OCI-LY3 (cell line): ENCODE data around the gene LENEP.
A peak's percentile ranks its signal among the peaks of the same experiment; 100 is the strongest.

Experiments used
- H2AFZ ChIP-seq: fragments of 200-600, 300-600 bp; shearing (Covaris generic); 2 replicates; pipeline ENCODE4 v1.6.0; 2014; ENCODE audit warnings: antibody characterized with exemption, low read depth, low read length
- H3K27ac ChIP-seq: fragments of 200-600, 300-600 bp; sonication (generic); 2 replicates; pipeline ENCODE4 v1.5.1; 2014; ENCODE audit warnings: mild to moderate bottlenecking, low read length, moderate library complexity, mixed read lengths
- H3K27me3 ChIP-seq: fragments of 200-600, 300-600 bp; sonication (generic); 2 replicates; pipeline ENCODE4 v1.6.1; 2014; ENCODE audit warnings: low read depth, low read length, mixed read lengths
- H3K36me3 ChIP-seq: fragments of 200-600, 300-600 bp; sonication (generic); replicated peaks from 2 replicates; pipeline ENCODE3; 2014; ENCODE audit warnings: low read depth, low read length, mixed read lengths
- H3K4me1 ChIP-seq: fragments of 300-600, 200-600 bp; sonication (generic); 2 replicates; pipeline ENCODE4 v1.6.1; 2014; ENCODE audit warnings: low read length, mixed read lengths
- H3K4me2 ChIP-seq: fragments of 200-600, 300-600 bp; sonication (generic); 2 replicates; pipeline ENCODE4 v1.6.1; 2014; ENCODE audit warnings: low read length, mixed read lengths
- H3K4me3 ChIP-seq: fragments of 300-600, 200-600 bp; sonication (generic); 2 replicates; pipeline ENCODE4 v1.5.1; 2014; ENCODE audit warnings: antibody characterized with exemption, mild to moderate bottlenecking, low read length, moderate library complexity
- H3K79me2 ChIP-seq: fragments of 300-600, 200-600 bp; shearing (Covaris generic); 2 replicates; pipeline ENCODE4 v1.6.1; 2014; ENCODE audit warnings: mild to moderate bottlenecking, low read length, mixed read lengths
- H3K9ac ChIP-seq: fragments of 300-600, 200-600 bp; shearing (Covaris generic); 2 replicates; pipeline ENCODE4 v1.6.0; 2014; ENCODE audit warnings: mild to moderate bottlenecking, low read length, moderate library complexity
- H3K9me3 ChIP-seq: fragments of 200-600, 300-600 bp; shearing (Covaris generic); 2 replicates; pipeline ENCODE4 v1.6.1; 2014; ENCODE audit warnings: low read length, mixed read lengths; ENCODE audit not compliant: insufficient read depth
- H4K20me1 ChIP-seq: fragments of 200-600, 300-600 bp; sonication (generic); 2 replicates; pipeline ENCODE4 v1.6.1; 2016; ENCODE audit warnings: low read length, mixed read lengths; ENCODE audit not compliant: insufficient read depth
- CTCF ChIP-seq: fragments of 200-600, 300-600 bp; sonication (generic); IDR thresholded peaks from 2 replicates; pipeline ENCODE4 v1.5.1; 2014; ENCODE audit warnings: antibody characterized with exemption, low read length, low read depth
- EZH2phosphoT487 ChIP-seq: fragments of 200-600 bp; shearing (Covaris generic); IDR thresholded peaks from 2 replicates; pipeline ENCODE4 v1.6.1; 2018; ENCODE audit warnings: antibody characterized with exemption, mixed run types, low read depth

The LENEP gene

GRCh38 chr1:154952664-154953063 lies 40.7 kb upstream of the LENEP start:
- H3K27me3 ChIP-seq, result no peaks in the 10 kb centered on the region
- H3K79me2 ChIP-seq, result no peaks in the 10 kb centered on the region
- no peak overlapping the region for H3K4me2 ChIP-seq
- no peaks in the 10 kb centered on the region for H3K9me3 ChIP-seq
- H3K4me3 ChIP-seq, result no peak overlapping the region
- peaks cover 20% of the 10 kb centered on the region for H3K4me1 ChIP-seq
- no peak overlapping the region for H3K9ac ChIP-seq
- H2AFZ ChIP-seq, result no peak overlapping the region
- no peaks in the 10 kb centered on the region for H3K36me3 ChIP-seq
- TF ChIP-seq CTCF (no peak), EZH2phosphoT487 (no peak)
- no peaks in the 10 kb centered on the region for H4K20me1 ChIP-seq
- H3K27ac ChIP-seq, result no peak overlapping the region

- Histone ChIP-seq H3K79me2 (no peaks in the 10 kb centered on the region), H3K9me3 (no peaks in the 10 kb centered on the region), H3K4me2 (no peak overlapping the region), H4K20me1 (no peaks in the 10 kb centered on the region), H3K27ac (no peak overlapping the region), H3K4me1 (peaks cover 28% of the 10 kb centered on the region), H2AFZ (no peak overlapping the region), H3K9ac (no peak overlapping the region), H3K4me3 (no peak overlapping the region), H3K36me3 (peaks cover under 1% of the 10 kb centered on the region), H3K27me3 (no peaks in the 10 kb centered on the region)
- no peak for TF ChIP-seq EZH2phosphoT487
- no peak for TF ChIP-seq CTCF
Measured at GRCh38 chr1:154953611-154954038, 39.8 kb upstream of the LENEP start.

- Histone ChIP-seq H3K4me2 (no peak overlapping the region), H3K79me2 (peaks cover 4% of the 10 kb centered on the region; the same call in 1 of the 2 replicates), H3K36me3 (peaks cover 10% of the 10 kb centered on the region), H3K27ac (no peak overlapping the region), H3K9ac (no peak overlapping the region), H3K27me3 (no peaks in the 10 kb centered on the region), H3K9me3 (no peaks in the 10 kb centered on the region), H3K4me1 (peaks cover 26% of the 10 kb centered on the region), H2AFZ (no peak overlapping the region), H4K20me1 (no peaks in the 10 kb centered on the region), H3K4me3 (no peak overlapping the region)
- no peak for TF ChIP-seq EZH2phosphoT487
- TF ChIP-seq CTCF, result no peak
Measured at GRCh38 chr1:154954541-154954940, 38.8 kb upstream of the LENEP start.

DNA sequence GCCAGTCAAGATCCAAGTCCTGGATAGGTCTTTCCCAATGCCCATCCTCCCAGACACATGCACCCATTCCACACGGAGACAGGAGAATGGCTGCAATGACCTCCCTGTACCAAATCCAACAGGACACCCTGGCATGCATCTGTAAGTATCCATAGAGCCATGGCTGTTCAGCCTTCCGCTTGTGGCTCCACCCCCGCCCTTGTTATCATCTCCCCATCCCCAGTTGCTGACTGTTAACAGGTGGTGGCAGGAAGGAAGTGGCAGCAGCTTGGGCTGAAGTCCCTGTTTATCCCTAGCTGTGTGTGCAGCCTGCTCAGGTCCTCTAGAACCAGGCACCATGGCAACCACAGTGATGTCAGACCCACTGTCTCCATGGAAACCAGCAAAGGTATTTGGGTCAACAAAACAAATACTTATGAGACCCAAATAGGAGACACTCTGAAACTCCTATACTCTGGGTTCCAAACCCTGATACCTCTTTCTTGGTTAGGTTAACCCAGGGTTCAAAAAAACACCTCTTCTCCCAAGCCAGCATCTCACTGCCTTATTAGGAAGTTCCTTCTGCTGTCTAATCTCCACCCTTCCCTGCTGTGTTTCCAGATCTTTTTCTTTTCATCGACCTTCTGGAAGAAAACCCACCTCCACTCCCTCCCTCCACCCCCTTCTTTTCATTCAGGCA lies 38.2 kb upstream of the LENEP start:
- peak overlapping the region; percentile 25; the same call in 1 of the 2 replicates for H3K27ac ChIP-seq
- peak overlapping the region; percentile 82 for H3K4me2 ChIP-seq
- peak overlapping the region; percentile 58; the same call in 1 of the 2 replicates for H2AFZ ChIP-seq
- no peaks in the 10 kb centered on the region for H3K27me3 ChIP-seq
- TF ChIP-seq CTCF (no peak), EZH2phosphoT487 (no peak)
- H4K20me1 ChIP-seq, result no peaks in the 10 kb centered on the region
- peak overlapping the region; percentile 60 for H3K9ac ChIP-seq
- H3K9me3 ChIP-seq, result no peaks in the 10 kb centered on the region
- peaks cover 6% of the 10 kb centered on the region; the same call in 1 of the 2 replicates for H3K79me2 ChIP-seq
- H3K4me1 ChIP-seq, result peaks cover 26% of the 10 kb centered on the region
- H3K4me3 ChIP-seq, result peak overlapping the region; percentile 79
- peaks cover 11% of the 10 kb centered on the region for H3K36me3 ChIP-seq
